Esophagus squamous epithelium (tissue), 4 donors: ENCODE measurements around the gene SCIMP.

ENCODE experiments used
- CTCF ChIP-seq, 6 experiments: fragments of 450-650 bp in 4 of 6; fragments of 200-600 bp in 2 of 6; sonication (generic) in 2 of 6; IDR thresholded peaks; one replicate each; pipeline ENCODE4 v1.5.1; 2016 to 2019; ENCODE audit warnings: antibody characterized with exemption in 6 of 6, mild to moderate bottlenecking in 4 of 6, moderate library complexity in 4 of 6
- POLR2A ChIP-seq, 4 donors: fragments of 450-650 bp; IDR thresholded peaks; one replicate each; pipeline ENCODE4 v1.6.1; 2017; ENCODE audit warnings: antibody characterized with exemption in 4 of 4, mild to moderate bottlenecking in 4 of 4, moderate library complexity in 3 of 4

- TF ChIP-seq CTCF (IDR thresholded peaks at IDR 0.05): no peak
- TF ChIP-seq POLR2A (IDR thresholded peaks at IDR 0.05): no peak
These were observed 8.8 kb downstream of the SCIMP start for GRCh38 chr17:5225668-5226457.
